HG03469 (cell line): ENCODE measurements around the gene WASF3.
"Not testable (repeated sequence)": the region's sequence is repeated elsewhere in the genome, so short reads cannot be mapped to it uniquely, and the experiment has no call there.

Experiments used
- ATAC-seq: cut with Tn5 transposase; IDR thresholded peaks from one replicate; pipeline ENCODE4 v1.9.1; 2021; ENCODE audit warnings: mild to moderate bottlenecking, moderate library complexity, moderate number of reproducible peaks; ENCODE audit not compliant: unreplicated experiment

The WASF3 gene

DNA sequence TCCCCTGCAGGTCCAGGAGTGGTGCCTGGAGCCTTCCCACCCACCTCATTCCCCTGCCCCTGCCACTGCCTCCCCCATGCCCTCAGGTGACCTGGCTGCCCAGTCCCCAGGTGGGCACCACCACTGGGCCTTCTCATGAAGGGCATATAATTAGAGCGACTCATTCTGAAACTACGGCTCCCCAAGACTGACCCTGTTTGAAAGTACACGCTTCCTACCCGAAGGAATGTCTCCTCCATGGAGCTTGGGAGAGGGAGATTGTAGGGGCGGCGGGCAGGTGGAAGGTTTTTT is 150.5 kb downstream of the WASF3 start:
- ATAC-seq: no peak

GRCh38 chr13:26709461-26709860 is 152.0 kb downstream of the WASF3 start:
- no peak for ATAC-seq

DNA sequence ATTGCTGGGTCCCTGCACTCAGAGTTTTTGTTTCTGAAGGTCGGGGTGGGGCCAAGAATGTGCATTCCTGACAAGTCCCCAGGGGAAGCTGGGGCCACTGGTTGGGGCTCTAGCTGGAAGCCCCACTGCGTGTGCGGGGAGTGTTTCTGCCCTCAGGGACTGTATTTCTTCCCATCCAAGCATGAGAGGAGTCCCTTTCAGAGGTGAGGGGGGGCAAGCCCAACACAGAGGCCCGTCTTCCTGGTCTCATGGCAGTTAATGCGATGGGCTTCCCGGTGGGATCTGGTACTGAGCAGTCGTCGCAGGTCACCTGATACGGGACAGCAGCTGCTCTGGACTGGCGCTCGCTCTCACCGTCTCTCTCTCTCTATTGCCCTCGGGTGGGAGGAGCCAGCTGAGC is 152.7 kb downstream of the WASF3 start:
- ATAC-seq: no peak

DNA sequence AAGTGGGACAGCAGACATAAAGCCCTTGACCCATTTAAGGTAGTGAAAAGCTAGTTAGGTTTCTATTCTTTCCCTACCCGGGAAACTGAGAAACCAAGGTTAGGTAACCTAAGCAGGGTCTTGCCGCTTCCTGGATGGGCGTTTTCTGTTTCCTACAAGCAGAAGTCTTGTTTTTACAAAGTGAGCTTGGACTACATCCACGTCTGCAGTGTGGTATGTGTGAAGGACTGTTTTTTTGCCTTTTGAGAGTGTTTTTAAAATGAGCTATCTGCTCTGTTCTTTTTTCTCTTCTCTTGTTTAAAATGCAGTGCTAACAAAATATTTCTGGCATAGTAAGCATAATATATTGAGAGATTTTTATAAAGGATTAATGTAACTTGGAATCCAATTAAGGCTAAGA is 153.7 kb downstream of the WASF3 start:
- ATAC-seq: no peak

- ATAC-seq: no peak
Measured at GRCh38 chr13:26713341-26713740, 155.9 kb downstream of the WASF3 start.

- no peak for ATAC-seq
Measured at GRCh38 chr13:26716984-26717383, 159.5 kb downstream of the WASF3 start.

DNA sequence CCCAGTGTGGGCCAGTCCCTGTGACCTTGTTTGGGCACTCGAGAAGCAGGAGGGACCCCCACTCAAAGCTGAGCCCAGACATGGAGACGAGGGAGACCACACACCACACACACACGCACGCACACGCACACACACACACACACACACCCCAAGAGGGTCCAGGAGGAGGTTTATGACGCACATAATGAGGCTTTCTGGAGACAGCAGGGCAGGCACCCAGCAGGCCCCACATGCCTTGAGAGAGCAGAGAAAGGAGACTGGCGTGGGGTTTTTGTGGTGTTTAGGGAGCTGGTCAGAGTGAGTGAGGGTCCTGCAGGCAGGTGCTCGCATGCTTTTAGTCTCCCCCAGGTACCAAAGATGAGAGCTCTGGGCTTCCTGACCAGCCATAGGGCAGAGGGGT is 160.7 kb downstream of the WASF3 start:
- no peak for ATAC-seq

- ATAC-seq: no peak
Measured at GRCh38 chr13:26718872-26719271, 161.4 kb downstream of the WASF3 start.

DNA sequence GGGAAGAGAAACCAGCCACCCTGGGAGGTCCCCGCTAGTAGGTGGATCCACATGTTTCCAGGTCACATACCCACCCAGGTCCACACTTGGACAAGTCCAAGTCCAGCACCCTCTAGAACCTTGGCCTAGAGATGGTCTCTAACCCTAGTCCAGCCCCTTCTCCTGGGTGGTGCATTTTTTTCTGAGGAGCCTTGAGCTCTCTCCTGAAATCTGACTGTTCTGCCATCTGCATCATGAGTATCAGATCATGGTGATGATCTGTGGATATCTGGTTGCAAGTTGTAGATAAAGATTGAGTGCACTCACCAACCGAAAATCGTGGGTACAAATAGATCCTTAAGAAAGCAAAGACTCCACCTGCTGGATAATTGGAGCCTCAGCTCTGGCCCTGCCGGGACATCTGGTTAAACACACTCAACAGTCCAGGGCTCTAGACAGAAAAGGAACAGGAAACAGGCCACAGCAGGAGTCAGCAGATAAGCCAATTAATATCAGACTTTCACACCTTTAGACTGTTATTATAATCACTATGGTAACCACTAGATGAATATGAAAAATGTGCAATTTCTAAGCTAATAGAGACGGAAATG is 162.0 kb downstream of the WASF3 start:
- ATAC-seq: no peak

DNA sequence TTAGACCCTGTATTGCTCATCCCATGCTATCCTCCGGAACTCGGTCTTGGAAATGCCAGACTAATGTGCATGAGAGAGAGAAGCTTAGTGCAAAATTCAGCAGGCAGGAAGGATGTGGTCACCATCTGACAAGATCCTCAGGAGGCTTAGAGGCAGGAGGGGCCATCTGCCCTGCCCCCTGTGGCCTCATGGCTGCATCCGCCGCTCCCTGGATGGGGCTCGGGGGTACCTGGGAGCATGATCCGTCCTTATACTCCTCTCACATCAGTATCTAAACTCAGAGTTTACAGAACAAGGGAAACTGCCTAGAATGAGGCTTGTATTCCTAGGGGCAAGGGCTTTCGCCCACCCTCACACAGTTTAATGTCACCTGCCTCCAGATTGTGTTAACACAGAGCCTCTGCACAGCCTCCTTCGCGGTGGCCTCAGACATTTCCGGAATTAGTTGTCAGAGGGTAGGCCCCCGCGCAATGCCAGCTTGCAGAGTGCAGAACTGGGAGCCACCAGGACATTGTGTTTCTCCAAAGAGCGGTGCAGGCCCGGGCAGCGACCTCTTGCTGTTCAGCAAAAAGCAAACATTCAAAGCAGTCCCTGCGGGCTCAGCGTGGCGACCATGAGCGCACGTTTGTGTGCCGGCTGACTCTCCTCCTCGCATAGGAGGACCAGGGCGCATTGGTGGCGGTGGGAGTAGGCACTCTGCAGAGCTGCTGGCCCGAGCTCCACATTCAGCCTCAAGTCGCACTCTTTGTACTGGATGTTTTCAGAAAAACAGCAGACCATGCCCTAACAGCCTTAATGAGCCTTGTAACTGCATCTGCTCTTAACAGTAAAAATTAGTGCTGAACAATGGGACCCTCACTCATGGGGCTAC is 164.0 kb downstream of the WASF3 start:
- ATAC-seq: no peak

DNA sequence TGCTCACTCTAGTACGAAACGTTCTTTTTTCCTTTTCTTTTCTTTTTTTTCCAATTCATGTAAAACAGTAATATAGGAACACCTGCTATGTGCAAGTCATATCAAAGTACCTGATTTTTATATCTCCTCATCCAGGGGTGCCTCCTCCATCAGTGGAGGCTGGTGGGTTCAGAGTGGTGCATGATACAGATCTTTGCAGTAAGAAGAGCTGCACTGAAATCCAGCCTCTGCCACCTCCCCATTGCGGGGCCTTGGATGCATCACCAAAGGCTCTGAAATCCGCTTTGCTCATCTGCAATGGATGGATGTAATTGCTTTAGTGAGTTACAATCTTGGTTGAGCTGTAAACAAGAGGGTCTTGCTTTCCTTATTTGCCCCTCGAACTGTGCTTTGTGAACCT is 164.8 kb downstream of the WASF3 start:
- no peak for ATAC-seq

GRCh38 chr13:26723620-26724019 is 166.1 kb downstream of the WASF3 start:
- ATAC-seq: not testable (repeated sequence)

GRCh38 chr13:26726684-26727083 is 169.2 kb downstream of the WASF3 start:
- ATAC-seq: no peak

- no peak for ATAC-seq
Measured at GRCh38 chr13:26727122-26727521, 169.6 kb downstream of the WASF3 start.

- ATAC-seq: no peak
Measured at GRCh38 chr13:26727633-26728032, 170.2 kb downstream of the WASF3 start.

- ATAC-seq: no peak
Measured at GRCh38 chr13:26735677-26736076, 178.2 kb downstream of the WASF3 start.
